ENCODE results near the gene CT45A1. TPM values are rescaled to one million over a fixed set of nuclear protein-coding genes. Genes with fewer than 3 reads are reported as not detected.
"Not testable (repeated sequence)": the region's sequence is repeated elsewhere in the genome, so short reads cannot be mapped to it uniquely, and the experiment has no call there.

CT45A1 gene
- total and polyA plus RNA-seq, 2 donors, result not detected

DNA sequence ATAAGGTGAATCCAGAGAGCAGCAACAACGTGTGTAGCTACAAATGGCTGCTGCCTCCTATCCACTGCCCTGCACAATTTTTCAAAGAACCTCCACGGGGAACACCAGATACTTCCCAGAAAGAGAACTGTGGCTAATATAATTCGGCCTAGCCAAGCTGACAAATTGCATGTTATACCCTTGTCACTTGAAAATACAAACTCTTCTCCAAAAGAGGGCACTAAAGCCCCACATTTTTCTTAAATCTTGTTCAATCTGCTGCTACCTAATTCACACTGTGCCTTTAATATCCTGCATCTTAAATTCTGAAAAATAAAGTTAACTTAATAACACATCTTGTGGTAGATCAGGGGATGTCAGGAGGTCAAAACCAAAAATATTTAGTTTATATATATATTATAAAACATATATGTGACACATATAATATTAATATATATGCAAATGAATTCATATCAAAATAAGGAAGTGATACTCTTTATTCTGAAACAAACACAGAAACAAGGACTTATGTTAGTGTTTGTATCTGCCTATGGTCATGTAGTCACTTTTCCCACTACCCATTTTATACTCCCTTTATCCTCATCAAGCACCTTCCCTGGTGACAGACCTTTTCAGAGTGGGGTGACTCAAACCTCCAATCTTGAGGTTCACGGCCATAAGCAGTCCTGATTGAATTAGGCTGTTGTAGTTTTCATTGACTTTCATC, 24.1 kb downstream of the CT45A1 start:
- no peaks in the 10 kb centered on the region for H3K27me3 ChIP-seq (ENCODE audit: control insufficient read depth in 2 of 2, insufficient read depth in 1 of 2, low read length in 1 of 2)
- H3K27ac ChIP-seq (ENCODE audit: low read depth in 1 of 2, low read length in 1 of 2), result no peak overlapping the region
- H3K4me1 ChIP-seq (ENCODE audit: control insufficient read depth in 2 of 2, insufficient read depth in 2 of 2, low read length in 2 of 2), result no peaks in the 10 kb centered on the region
- no peaks in the 10 kb centered on the region for H3K36me3 ChIP-seq (ENCODE audit: control insufficient read depth in 2 of 2, insufficient read depth in 2 of 2, low read length in 1 of 2)
- no peaks in the 10 kb centered on the region for H3K9me3 ChIP-seq (ENCODE audit: control insufficient read depth in 2 of 2, insufficient read depth in 1 of 2, low read length in 1 of 2)
- no peak for DNase-seq (ENCODE audit: low read depth in 6 of 9, low spot score in 9 of 9)
- no peak overlapping the region for H3K4me3 ChIP-seq (ENCODE audit: low read length in 2 of 2)
- 53% methylated on average over 4 of the region's 4 CpGs for WGBS

DNA sequence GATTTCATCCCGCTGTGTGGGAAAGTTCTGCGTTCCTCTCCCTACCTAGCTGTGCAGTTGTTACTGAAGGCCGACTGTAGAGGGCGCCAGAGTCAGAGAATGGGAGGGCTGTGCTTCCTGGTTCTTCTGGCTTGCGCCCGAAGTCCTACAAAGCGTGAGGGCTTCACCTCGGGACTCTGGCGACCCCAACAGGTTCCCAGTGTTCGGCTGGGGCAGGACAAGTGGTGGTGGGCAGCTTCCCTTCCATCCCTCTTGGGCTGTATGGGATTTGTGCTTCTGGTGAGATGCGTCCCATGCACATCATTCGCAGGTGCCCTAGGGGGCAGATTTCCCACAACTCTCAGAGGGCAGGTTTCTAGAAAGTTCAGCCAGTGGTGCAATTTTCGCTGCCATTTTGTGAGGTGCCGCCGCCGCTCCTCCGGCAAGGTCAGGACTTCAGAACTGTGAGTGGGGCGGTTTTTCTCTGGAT, 27.3 kb downstream of the CT45A1 start:
- DNase-seq (ENCODE audit: low read depth in 6 of 9, low spot score in 9 of 9), result peak in 6 of 9 donors; percentile 1 to 22 (median 12)
- WGBS, result 41% methylated on average over 18 of the region's 18 CpGs

GRCh38 chrX:135741192-135741715, 27.8 kb downstream of the CT45A1 start:
- no peak overlapping the region for H3K27ac ChIP-seq (ENCODE audit: low read depth in 1 of 2, low read length in 1 of 2)
- H3K4me1 ChIP-seq (ENCODE audit: control insufficient read depth in 2 of 2, insufficient read depth in 2 of 2, low read length in 2 of 2), result no peaks in the 10 kb centered on the region
- H3K36me3 ChIP-seq (ENCODE audit: control insufficient read depth in 2 of 2, insufficient read depth in 2 of 2, low read length in 1 of 2), result no peaks in the 10 kb centered on the region
- H3K4me3 ChIP-seq (ENCODE audit: low read length in 2 of 2), result no peak overlapping the region
- no peak for DNase-seq (ENCODE audit: low read depth in 6 of 9, low spot score in 9 of 9)
- 96% methylated on average over 23 of the region's 23 CpGs for WGBS
- no peaks in the 10 kb centered on the region for H3K9me3 ChIP-seq (ENCODE audit: control insufficient read depth in 2 of 2, insufficient read depth in 1 of 2, low read length in 1 of 2)
- H3K27me3 ChIP-seq (ENCODE audit: control insufficient read depth in 2 of 2, insufficient read depth in 1 of 2, low read length in 1 of 2), result no peaks in the 10 kb centered on the region

More for the DNA sequence above, 27.3 kb downstream of the CT45A1 start:
- no peaks in the 10 kb centered on the region for H3K36me3 ChIP-seq (ENCODE audit: control insufficient read depth in 2 of 2, insufficient read depth in 2 of 2, low read length in 1 of 2)
- no peaks in the 10 kb centered on the region for H3K9me3 ChIP-seq (ENCODE audit: control insufficient read depth in 2 of 2, insufficient read depth in 1 of 2, low read length in 1 of 2)
- no peaks in the 10 kb centered on the region for H3K4me1 ChIP-seq (ENCODE audit: control insufficient read depth in 2 of 2, insufficient read depth in 2 of 2, low read length in 2 of 2)
- no peak overlapping the region for H3K4me3 ChIP-seq (ENCODE audit: low read length in 2 of 2)
- no peak overlapping the region for H3K27ac ChIP-seq (ENCODE audit: low read depth in 1 of 2, low read length in 1 of 2)
- no peaks in the 10 kb centered on the region for H3K27me3 ChIP-seq (ENCODE audit: control insufficient read depth in 2 of 2, insufficient read depth in 1 of 2, low read length in 1 of 2)

DNA sequence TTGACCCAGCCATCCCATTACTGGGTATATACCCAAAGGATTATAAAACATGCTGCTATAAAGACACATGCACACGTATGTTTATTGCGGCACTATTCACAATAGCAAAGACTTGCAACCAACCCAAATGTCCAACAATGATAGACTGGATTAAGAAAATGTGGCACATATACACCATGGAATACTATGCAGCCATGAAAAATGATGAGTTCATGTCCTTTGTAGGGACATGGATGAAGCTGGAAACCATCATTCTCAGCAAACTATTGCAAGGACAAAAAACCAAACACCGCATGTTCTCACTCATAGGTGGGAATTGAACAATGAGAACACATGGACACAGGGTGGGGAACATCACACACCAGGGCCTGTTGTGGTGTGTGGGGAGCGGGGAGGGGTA, 31.3 kb downstream of the CT45A1 start:
- not testable (repeated sequence) for H3K4me1 ChIP-seq (ENCODE audit: control insufficient read depth in 2 of 2, insufficient read depth in 2 of 2, low read length in 2 of 2); H3K27ac ChIP-seq (ENCODE audit: low read depth in 1 of 2, low read length in 1 of 2); H3K4me3 ChIP-seq (ENCODE audit: low read length in 2 of 2); H3K9me3 ChIP-seq (ENCODE audit: control insufficient read depth in 2 of 2, insufficient read depth in 1 of 2, low read length in 1 of 2); H3K27me3 ChIP-seq (ENCODE audit: control insufficient read depth in 2 of 2, insufficient read depth in 1 of 2, low read length in 1 of 2); DNase-seq (ENCODE audit: low read depth in 6 of 9, low spot score in 9 of 9); H3K36me3 ChIP-seq (ENCODE audit: control insufficient read depth in 2 of 2, insufficient read depth in 2 of 2, low read length in 1 of 2)
- whole genome bisulfite sequencing, result 96% methylated on average over 3 of the region's 4 CpGs

DNA sequence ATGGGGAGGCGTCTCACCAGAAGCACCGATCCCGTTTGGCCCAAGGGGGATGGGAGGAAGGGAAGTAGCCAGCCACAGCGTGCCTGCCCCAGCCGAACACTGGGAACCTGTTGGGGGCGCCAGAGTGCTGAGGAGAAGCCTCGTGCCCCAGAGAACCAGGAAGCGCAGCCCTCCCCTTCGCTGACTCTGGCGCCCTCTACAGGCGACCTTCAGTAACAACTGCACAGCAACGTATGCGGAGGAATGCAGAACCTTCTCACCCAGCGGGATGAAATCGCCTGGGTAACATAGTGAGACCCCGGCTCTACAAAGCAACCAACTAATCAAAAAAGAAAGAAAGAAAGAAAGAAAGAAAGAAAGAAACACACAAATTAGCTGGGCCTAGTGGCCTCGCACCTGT, 54.7 kb downstream of the CT45A1 start, which contains the start of gene CT45A3:
CT45A3 (minus strand) TSS at position 101 of the 400 bp plus-strand sequence. CDS start 3,747 bp downstream, outside the sequence.
- not testable (repeated sequence) for H3K36me3 ChIP-seq (ENCODE audit: control insufficient read depth in 2 of 2, insufficient read depth in 2 of 2, low read length in 1 of 2); H3K27ac ChIP-seq (ENCODE audit: low read depth in 1 of 2, low read length in 1 of 2); H3K27me3 ChIP-seq (ENCODE audit: control insufficient read depth in 2 of 2, insufficient read depth in 1 of 2, low read length in 1 of 2); DNase-seq (ENCODE audit: low read depth in 6 of 9, low spot score in 9 of 9); H3K4me1 ChIP-seq (ENCODE audit: control insufficient read depth in 2 of 2, insufficient read depth in 2 of 2, low read length in 2 of 2); H3K4me3 ChIP-seq (ENCODE audit: low read length in 2 of 2); H3K9me3 ChIP-seq (ENCODE audit: control insufficient read depth in 2 of 2, insufficient read depth in 1 of 2, low read length in 1 of 2)
- WGBS, result no CpG with 5 or more reads among the region's 17 CpGs

Other genes with a start within 250 kb of the CT45A1 start
- gene INTS6L, start 193.0 kb upstream of the CT45A1 start, total RNA-seq, result 26.3 TPM
- 49.1 TPM for gene INTS6L, start 193.0 kb upstream of the CT45A1 start, polyA plus RNA-seq
- gene CT45A3, start 54.6 kb downstream of the CT45A1 start, total RNA-seq, result not detected
- 0.16 TPM for gene CT45A3, start 54.6 kb downstream of the CT45A1 start, polyA plus RNA-seq
- gene CT45A5, start 71.9 kb downstream of the CT45A1 start, total RNA-seq, result not detected
- gene CT45A5, start 71.9 kb downstream of the CT45A1 start, polyA plus RNA-seq, result 0.71 TPM
- gene CT45A6, start 89.1 kb downstream of the CT45A1 start, total RNA-seq, result not detected
- not detected for gene CT45A6, start 89.1 kb downstream of the CT45A1 start, polyA plus RNA-seq
- gene CT45A2, start 106.4 kb downstream of the CT45A1 start, total RNA-seq, result not detected
- not detected for gene CT45A2, start 106.4 kb downstream of the CT45A1 start, polyA plus RNA-seq
- not detected for gene CT45A7, start 123.6 kb downstream of the CT45A1 start, total RNA-seq
- not detected for gene CT45A7, start 123.6 kb downstream of the CT45A1 start, polyA plus RNA-seq
- gene CT45A8, start 140.9 kb downstream of the CT45A1 start, total RNA-seq, result not detected
- gene CT45A8, start 140.9 kb downstream of the CT45A1 start, polyA plus RNA-seq, result not detected
- not detected for gene CT45A9, start 158.2 kb downstream of the CT45A1 start, total RNA-seq
- not detected for gene CT45A9, start 158.2 kb downstream of the CT45A1 start, polyA plus RNA-seq
- not detected for gene CT45A10, start 179.8 kb downstream of the CT45A1 start, total RNA-seq
- not detected for gene CT45A10, start 179.8 kb downstream of the CT45A1 start, polyA plus RNA-seq
- not detected for gene SAGE1, start 180.1 kb downstream of the CT45A1 start, total RNA-seq
- 0.09 TPM for gene SAGE1, start 180.1 kb downstream of the CT45A1 start, polyA plus RNA-seq